Esophagus squamous epithelium (tissue), 4 donors: ENCODE data around the gene SLC24A4.

Source experiments
- CTCF ChIP-seq, 6 experiments: fragments of 450-650 bp in 4 of 6; fragments of 200-600 bp in 2 of 6; sonication (generic) in 2 of 6; IDR thresholded peaks; one replicate each; pipeline ENCODE4 v1.5.1; 2016 to 2019; ENCODE audit warnings: antibody characterized with exemption in 6 of 6, mild to moderate bottlenecking in 4 of 6, moderate library complexity in 4 of 6
- POLR2A ChIP-seq, 4 donors: fragments of 450-650 bp; IDR thresholded peaks; one replicate each; pipeline ENCODE4 v1.6.1; 2017; ENCODE audit warnings: antibody characterized with exemption in 4 of 4, mild to moderate bottlenecking in 4 of 4, moderate library complexity in 3 of 4

GRCh38 chr14:92482621-92483319 is 159.8 kb downstream of the SLC24A4 start:
- TF ChIP-seq CTCF (IDR thresholded peaks at IDR 0.05): no peak
- TF ChIP-seq POLR2A (IDR thresholded peaks at IDR 0.05): no peak
